ENCODE measurements around the gene OR2S2. TPM values are rescaled to one million over a fixed set of nuclear protein-coding genes. Genes with fewer than 3 reads are reported as not detected.

OR2S2 gene
- total and polyA plus RNA-seq, 2 donors (not counting 1 experiment from before 2014, with no cell fraction given): not detected

DNA sequence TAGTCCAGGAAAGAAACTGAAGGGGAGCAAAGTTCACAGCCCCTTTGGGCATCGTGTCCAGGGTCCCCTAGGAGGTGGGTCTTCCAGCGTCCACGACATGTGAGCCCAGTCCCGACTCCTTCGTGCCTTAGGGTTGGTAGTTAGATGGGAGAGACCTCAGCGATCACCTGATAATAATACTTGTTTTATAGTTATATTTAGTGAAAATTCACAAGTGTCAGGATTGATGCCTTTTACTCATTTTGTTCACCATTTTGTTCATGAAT lies 28.6 kb downstream of the OR2S2 start:
- Mint-ChIP-seq H3K27ac (no peak overlapping the region), H3K4me3 (no peak overlapping the region), H3K9me3 (ENCODE audit: insufficient read depth) (no peaks in the 10 kb centered on the region), H3K4me1 (peaks cover 3% of the 10 kb centered on the region), H3K27me3 (peaks cover 50% of the 10 kb centered on the region)
- ChIA-PET POLR2A (no interaction called here), CTCF (no interaction called here)
- no peak overlapping the region for H2AFZ ChIP-seq (ENCODE audit: insufficient read depth, low read depth, low read length, poor library complexity, severe bottlenecking)
- H3K4me2 ChIP-seq (replicated peaks; ENCODE audit: low read depth, low read length, poor library complexity, severe bottlenecking): no peak overlapping the region
- intact Hi-C loops (cut with micrococcal nuclease): no loop called here
- no peak overlapping the region for H3K27ac ChIP-seq (ENCODE audit: low read length in 2 of 2)
- H3K9me3 ChIP-seq (ENCODE audit: control extremely low read depth in 1 of 3, control insufficient read depth in 2 of 3, insufficient read depth in 1 of 3, low read length in 2 of 3): no peaks in the 10 kb centered on the region
- ATAC-seq (ENCODE audit: low read depth) (no peak), DNase-seq (no peak)
- peaks cover 0 to 18% (median 9%) of the 10 kb centered on the region in 4 experiments for H3K27me3 ChIP-seq (replicated peaks in 1 of 4; ENCODE audit: control extremely low read depth in 1 of 4, control insufficient read depth in 3 of 4, insufficient read depth in 4 of 4, low read length in 3 of 4)
- no peaks in the 10 kb centered on the region for H4K20me1 ChIP-seq (ENCODE audit: control insufficient read depth, insufficient read depth, low read length, poor library complexity, severe bottlenecking)
- H3K36me3 ChIP-seq (replicated peaks in 1 of 2; ENCODE audit: control extremely low read depth in 1 of 2, control insufficient read depth in 1 of 2, extremely low read depth in 1 of 2, insufficient read depth in 2 of 2, low read length in 1 of 2): no peaks in the 10 kb centered on the region
- H3K79me2 ChIP-seq (ENCODE audit: control insufficient read depth, insufficient read depth, low read length): no peaks in the 10 kb centered on the region
- H3K4me1 ChIP-seq (ENCODE audit: control insufficient read depth in 2 of 2, insufficient read depth in 2 of 2, low read length in 2 of 2): peaks cover 0 to 6% of the 10 kb centered on the region in 2 donors
- TF ChIP-seq CTCF (IDR thresholded peaks at IDR 0.05) (no peak), EZH2 (IDR thresholded peaks at IDR 0.05; ENCODE audit: borderline replicate concordance, insufficient read depth, low read depth, low read length, poor library complexity, severe bottlenecking) (no peak)
- WGBS (ENCODE audit: insufficient coverage): 38% methylated on average over 1 of the region's 6 CpGs
- H3K4me3 ChIP-seq (ENCODE audit: control extremely low read depth in 1 of 5, extremely low read depth in 1 of 5, insufficient read depth in 1 of 5, low read depth in 2 of 5, low read length in 4 of 5): no peak overlapping the region
- H3K9ac ChIP-seq (ENCODE audit: low read length): no peak overlapping the region

DNA sequence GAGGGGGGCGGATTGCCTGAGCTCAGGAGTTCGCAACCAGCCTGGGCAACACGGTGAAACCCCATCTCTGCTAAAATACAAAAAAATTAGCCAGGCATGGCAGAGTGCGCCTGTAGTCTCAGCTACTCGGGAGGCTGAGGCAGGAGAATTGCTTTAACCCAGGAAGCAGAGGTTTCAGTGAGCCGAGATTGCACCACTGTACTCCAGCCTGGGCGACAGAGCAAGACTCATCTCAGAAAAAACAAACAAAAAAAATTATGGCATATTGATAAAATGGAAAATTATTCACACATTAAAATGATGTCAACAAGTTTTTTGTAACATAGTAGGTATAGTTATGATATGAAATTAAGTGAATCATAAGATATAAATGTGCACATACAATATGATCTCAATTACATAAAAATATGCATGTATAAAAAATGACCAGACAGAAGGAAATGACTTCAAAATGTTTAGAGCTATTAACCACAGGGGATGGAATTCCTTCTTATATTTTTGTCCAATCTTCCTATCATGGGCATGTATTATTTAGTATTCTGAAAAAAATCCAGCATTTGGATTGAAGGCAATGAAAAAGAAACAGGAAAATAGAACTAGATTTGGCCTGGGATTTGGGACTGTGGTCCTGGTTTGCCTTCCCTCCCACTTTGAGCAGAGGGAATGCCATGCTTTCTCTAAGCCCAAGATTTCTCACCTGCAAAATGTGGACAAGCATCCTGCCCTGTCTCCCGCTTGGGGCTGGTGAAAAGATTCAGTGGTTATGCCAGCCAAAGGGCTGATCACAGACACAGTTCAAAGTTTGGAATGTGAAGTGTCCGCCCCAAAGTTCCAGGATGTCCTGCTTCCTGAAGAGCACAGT lies 29.1 kb downstream of the OR2S2 start:
- Histone ChIP-seq H3K4me2 (replicated peaks; ENCODE audit: low read depth, low read length, poor library complexity, severe bottlenecking) (no peak overlapping the region), H3K27me3 (replicated peaks in 1 of 4; ENCODE audit: control extremely low read depth in 1 of 4, control insufficient read depth in 3 of 4, insufficient read depth in 4 of 4, low read length in 3 of 4) (peaks cover 0 to 16% (median 10%) of the 10 kb centered on the region in 4 experiments), H3K9ac (ENCODE audit: low read length) (no peak overlapping the region), H3K27ac (ENCODE audit: low read length in 2 of 2) (no peak overlapping the region), H3K9me3 (ENCODE audit: control extremely low read depth in 1 of 3, control insufficient read depth in 2 of 3, insufficient read depth in 1 of 3, low read length in 2 of 3) (no peaks in the 10 kb centered on the region), H3K4me1 (ENCODE audit: control insufficient read depth in 2 of 2, insufficient read depth in 2 of 2, low read length in 2 of 2) (peaks cover 0 to 6% of the 10 kb centered on the region in 2 donors), H3K36me3 (replicated peaks in 1 of 2; ENCODE audit: control extremely low read depth in 1 of 2, control insufficient read depth in 1 of 2, extremely low read depth in 1 of 2, insufficient read depth in 2 of 2, low read length in 1 of 2) (no peaks in the 10 kb centered on the region), H2AFZ (ENCODE audit: insufficient read depth, low read depth, low read length, poor library complexity, severe bottlenecking) (no peak overlapping the region), H3K4me3 (ENCODE audit: control extremely low read depth in 1 of 5, extremely low read depth in 1 of 5, insufficient read depth in 1 of 5, low read depth in 2 of 5, low read length in 4 of 5) (no peak overlapping the region), H3K79me2 (ENCODE audit: control insufficient read depth, insufficient read depth, low read length) (no peaks in the 10 kb centered on the region), H4K20me1 (ENCODE audit: control insufficient read depth, insufficient read depth, low read length, poor library complexity, severe bottlenecking) (no peaks in the 10 kb centered on the region)
- ChIA-PET POLR2A (no interaction called here), CTCF (interaction anchor here (0.7 to 1.4 kb wide), 2 partner anchors 14 to 17 kb away, joined by 3 read pairs; no protein-coding TSS in a partner anchor)
- Mint-ChIP-seq H3K27ac (no peak overlapping the region), H3K4me3 (no peak overlapping the region), H3K27me3 (peaks cover 49% of the 10 kb centered on the region), H3K4me1 (peaks cover 3% of the 10 kb centered on the region), H3K9me3 (ENCODE audit: insufficient read depth) (no peaks in the 10 kb centered on the region)
- intact Hi-C loops (cut with micrococcal nuclease): no loop called here
- no peak for TF ChIP-seq EZH2 (IDR thresholded peaks at IDR 0.05; ENCODE audit: borderline replicate concordance, insufficient read depth, low read depth, low read length, poor library complexity, severe bottlenecking)
- TF ChIP-seq CTCF (IDR thresholded peaks at IDR 0.05): no peak
- DNase-seq (no peak), ATAC-seq (ENCODE audit: low read depth) (no peak)
- 90% methylated on average over 7 of the region's 9 CpGs for WGBS (ENCODE audit: insufficient coverage)
